AG09309 (cell line): ENCODE data around the gene ADAMTSL3.

ENCODE experiments used
- DNase-seq: peaks from one replicate; pipeline ENCODE4 v3.0.0-alpha.2; 2010; ENCODE audit warnings: low read depth
- H3K4me3 ChIP-seq: 2 replicates; pipeline ENCODE4 v1.5.1; 2011; ENCODE audit warnings: mild to moderate bottlenecking, low read depth, low read length, moderate library complexity; ENCODE audit not compliant: control insufficient read depth
- TF ChIP-seq, protein P1 (sequence below): IDR thresholded peaks from 2 replicates; pipeline ENCODE4 v1.5.1; 2011; ENCODE audit warnings: mild to moderate bottlenecking, low read depth, low read length, inconsistent platforms; ENCODE audit not compliant: insufficient read depth, control insufficient read depth; ENCODE audit errors: missing control alignments

The ADAMTSL3 gene

DNA sequence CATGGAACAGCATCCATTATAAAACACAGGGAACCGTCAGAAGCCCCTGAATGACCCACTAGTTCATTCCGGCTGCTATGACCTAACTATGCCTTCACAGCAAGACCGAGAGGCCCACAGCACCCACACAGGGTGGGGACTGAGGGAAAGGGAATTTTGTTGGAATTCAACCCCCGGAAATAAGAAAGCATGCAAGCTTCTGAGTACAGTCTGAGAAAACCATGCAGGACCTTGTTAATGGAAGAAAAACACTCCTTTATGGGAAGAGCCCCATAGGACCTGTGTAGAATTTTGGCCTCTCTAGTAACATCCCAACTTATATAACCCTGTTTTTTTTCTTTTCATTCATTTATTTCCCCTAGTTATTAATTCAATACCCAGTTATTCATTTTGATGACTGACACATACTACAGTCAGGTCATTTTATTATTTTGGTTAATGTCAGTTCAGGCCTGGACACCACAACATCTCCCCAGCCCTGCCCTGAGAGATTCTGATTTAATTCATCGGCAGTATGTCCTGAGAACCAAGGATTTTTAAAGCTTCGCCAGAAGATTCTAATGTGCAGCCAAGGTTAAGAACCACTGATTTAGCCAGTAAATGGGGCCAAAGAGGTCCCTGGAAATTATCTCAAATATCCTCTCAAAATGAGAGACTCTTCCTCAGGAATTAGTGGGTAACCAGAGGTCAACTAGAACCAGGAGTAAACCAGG is 350.0 kb downstream of the ADAMTSL3 start:
- DNase-seq = no peak
- H3K4me3 ChIP-seq = no peak overlapping the region
- TF ChIP-seq, protein P1, sequence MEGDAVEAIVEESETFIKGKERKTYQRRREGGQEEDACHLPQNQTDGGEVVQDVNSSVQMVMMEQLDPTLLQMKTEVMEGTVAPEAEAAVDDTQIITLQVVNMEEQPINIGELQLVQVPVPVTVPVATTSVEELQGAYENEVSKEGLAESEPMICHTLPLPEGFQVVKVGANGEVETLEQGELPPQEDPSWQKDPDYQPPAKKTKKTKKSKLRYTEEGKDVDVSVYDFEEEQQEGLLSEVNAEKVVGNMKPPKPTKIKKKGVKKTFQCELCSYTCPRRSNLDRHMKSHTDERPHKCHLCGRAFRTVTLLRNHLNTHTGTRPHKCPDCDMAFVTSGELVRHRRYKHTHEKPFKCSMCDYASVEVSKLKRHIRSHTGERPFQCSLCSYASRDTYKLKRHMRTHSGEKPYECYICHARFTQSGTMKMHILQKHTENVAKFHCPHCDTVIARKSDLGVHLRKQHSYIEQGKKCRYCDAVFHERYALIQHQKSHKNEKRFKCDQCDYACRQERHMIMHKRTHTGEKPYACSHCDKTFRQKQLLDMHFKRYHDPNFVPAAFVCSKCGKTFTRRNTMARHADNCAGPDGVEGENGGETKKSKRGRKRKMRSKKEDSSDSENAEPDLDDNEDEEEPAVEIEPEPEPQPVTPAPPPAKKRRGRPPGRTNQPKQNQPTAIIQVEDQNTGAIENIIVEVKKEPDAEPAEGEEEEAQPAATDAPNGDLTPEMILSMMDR = no peak

DNA sequence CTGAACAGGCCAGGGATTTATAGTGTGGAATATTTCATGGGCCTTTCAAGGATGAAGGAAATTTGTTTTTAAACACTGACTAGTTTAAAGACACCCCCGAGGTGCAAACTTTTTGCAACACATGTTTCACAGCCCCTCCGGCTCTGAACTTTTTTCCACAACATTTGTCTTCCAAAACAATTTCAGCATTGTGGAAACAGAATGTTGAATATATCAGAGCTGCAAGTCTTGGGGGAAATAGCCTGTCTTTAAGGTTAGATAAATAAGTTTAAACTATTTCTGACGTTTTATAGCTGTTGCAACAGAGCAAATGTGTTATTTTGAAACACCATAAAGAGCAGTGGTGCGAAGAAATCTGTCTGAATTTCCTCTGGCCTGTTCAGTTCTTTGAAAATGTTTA is 352.5 kb downstream of the ADAMTSL3 start:
- TF ChIP-seq, protein P1 = no peak
- DNase-seq = no peak
- no peak overlapping the region for H3K4me3 ChIP-seq

DNA sequence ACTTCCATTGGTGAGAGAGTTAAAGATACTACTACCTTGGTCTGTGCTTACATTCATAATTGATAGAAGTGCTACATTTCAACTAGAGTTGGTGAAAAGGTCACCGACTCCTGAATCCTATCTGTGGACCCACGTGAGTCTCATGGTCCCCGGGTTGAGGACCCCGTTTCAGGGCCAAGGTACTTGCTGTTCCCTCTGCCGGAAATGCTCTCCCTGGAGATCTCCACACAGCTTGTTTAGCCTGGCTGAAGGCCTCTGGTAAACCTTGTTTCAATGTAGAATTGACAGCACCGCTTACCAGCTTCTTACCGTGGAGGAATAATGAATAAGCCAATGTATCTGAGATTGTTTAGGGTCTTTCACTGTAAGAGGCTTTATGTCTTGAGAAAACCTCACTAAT is 355.7 kb downstream of the ADAMTSL3 start:
- no peak for DNase-seq
- TF ChIP-seq, protein P1 = no peak
- H3K4me3 ChIP-seq = no peak overlapping the region

DNA sequence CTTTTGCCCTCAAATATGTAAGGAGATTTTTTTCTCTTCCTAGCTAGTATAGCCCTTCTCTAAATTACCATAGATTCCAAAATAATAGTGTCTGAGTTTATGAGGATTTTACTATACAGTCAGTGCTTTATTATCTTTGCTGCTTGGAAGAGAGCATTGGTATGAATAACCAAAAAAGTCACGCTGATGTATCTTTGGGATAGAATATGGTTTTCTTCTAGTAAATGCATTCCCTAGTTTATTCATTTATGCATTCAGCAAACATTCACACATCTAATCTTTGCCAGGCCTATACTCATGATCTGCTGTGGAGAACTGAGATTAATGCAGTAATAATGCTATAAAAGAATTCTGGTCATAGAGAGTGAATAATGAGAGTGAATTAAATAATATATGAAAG is 356.3 kb downstream of the ADAMTSL3 start:
- H3K4me3 ChIP-seq = no peak overlapping the region
- TF ChIP-seq, protein P1 = no peak
- no peak for DNase-seq

DNA sequence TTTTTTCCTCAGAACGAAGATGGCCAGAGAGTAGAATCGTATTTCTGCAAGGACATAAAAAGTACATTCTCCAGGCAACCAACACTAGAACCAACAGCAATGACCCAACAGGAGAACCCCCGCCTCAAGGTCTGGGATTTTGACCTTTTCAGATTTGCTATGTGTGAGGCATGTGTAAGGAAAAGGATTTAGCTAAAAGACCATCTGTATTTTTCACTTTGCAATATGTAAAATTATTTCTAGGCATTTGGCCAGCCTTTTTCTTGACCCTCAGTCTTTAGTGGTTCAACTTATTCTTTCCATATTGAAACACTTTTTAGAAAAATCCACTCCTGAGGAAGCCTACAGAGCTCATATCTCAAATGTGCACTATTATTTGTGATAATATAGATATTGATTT is 362.4 kb downstream of the ADAMTSL3 start:
- no peak overlapping the region for H3K4me3 ChIP-seq
- DNase-seq = no peak
- TF ChIP-seq, protein P1 = no peak

DNA sequence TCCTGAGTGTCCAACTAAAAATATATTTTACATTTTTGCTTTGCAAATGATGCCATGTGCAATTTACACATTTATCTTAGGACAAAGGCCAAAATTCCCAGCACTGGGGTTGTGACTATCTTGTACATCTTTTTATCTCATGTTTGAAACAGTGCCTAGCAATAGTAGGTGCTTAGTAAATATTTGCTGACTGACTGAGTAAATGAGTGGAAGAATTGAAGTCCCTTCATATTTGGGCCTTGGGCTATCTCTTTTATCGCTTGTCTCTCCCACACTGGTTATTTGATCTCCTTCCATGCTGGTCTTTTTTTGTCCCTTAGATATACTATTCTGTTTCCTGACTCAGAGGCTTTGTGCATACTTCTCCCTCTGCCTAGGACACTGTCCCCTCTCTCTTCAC is 368.6 kb downstream of the ADAMTSL3 start:
- DNase-seq = no peak
- TF ChIP-seq, protein P1 = no peak
- no peak overlapping the region for H3K4me3 ChIP-seq

DNA sequence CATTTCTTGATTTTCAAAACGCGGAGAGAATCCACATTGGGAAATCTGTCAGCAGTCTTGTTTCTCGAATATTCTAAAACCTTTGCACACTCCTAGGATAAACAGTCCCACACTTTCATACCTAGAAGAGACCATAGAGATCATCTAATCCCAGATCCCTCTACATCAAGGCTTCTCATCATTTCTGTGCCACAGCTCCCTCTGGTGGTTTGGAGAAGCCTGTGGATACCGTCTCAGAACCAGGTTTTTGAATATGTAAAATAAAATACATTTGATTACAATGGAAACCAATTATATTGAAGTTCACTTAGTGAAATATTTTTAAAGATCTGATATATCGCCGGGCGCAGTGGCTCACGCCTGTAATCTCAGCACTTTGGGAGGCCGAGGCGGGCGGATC is 369.7 kb downstream of the ADAMTSL3 start:
- no peak overlapping the region for H3K4me3 ChIP-seq
- no peak for DNase-seq
- TF ChIP-seq, protein P1 = peak; percentile 30
